MM.1S (cell line): ENCODE measurements around the gene RPS6KB1.

Experiments
- DNase-seq: peaks from one replicate; pipeline ENCODE4 v3.0.0-alpha.2; 2015
- H2AFZ ChIP-seq: fragments of 300-600 bp; sonication (generic); 2 replicates; pipeline ENCODE4 v1.6.0; 2016; ENCODE audit warnings: antibody characterized with exemption, low read length
- H3F3A ChIP-seq: fragments of 300-600 bp; sonication (generic); 2 replicates; pipeline ENCODE4 v1.6.1; 2016; ENCODE audit warnings: mild to moderate bottlenecking, antibody characterized with exemption, low read length, moderate library complexity, mixed read lengths; ENCODE audit not compliant: insufficient read depth
- H3K27ac ChIP-seq: fragments of 300-600 bp; sonication (generic); 2 replicates; pipeline ENCODE4 v1.5.1; 2016; ENCODE audit warnings: mild to moderate bottlenecking, low read length
- H3K27me3 ChIP-seq: fragments of 300-600 bp; sonication (generic); replicated peaks from 2 replicates; pipeline ENCODE4 v1.6.0; 2016; ENCODE audit warnings: low read length; ENCODE audit not compliant: insufficient read depth
- H3K36me3 ChIP-seq: fragments of 300-600 bp; sonication (generic); replicated peaks from 2 replicates; pipeline ENCODE4 v1.6.1; 2016; ENCODE audit warnings: mild to moderate bottlenecking, low read length, mixed read lengths; ENCODE audit not compliant: insufficient read depth
- H3K4me1 ChIP-seq: fragments of 300-600 bp; sonication (generic); 2 replicates; pipeline ENCODE4 v1.6.1; 2016; ENCODE audit warnings: low read length, mixed read lengths
- H3K4me2 ChIP-seq: fragments of 300-600 bp; sonication (generic); 2 replicates; pipeline ENCODE4 v1.6.0; 2016; ENCODE audit warnings: low read depth, low read length
- H3K4me3 ChIP-seq: fragments of 300-600 bp; sonication (generic); 2 replicates; pipeline ENCODE4 v1.5.1; 2016; ENCODE audit warnings: low read length, mixed read lengths
- H3K79me2 ChIP-seq: fragments of 300-600 bp; sonication (generic); 2 replicates; pipeline ENCODE4 v1.6.1; 2016; ENCODE audit warnings: mixed run types, low read length, mixed read lengths
- H3K9ac ChIP-seq: fragments of 300-600 bp; sonication (generic); 2 replicates; pipeline ENCODE4 v1.6.1; 2016; ENCODE audit warnings: low read length, mixed read lengths
- H3K9me2 ChIP-seq: fragments of 300-600 bp; sonication (generic); replicated peaks from 2 replicates; pipeline ENCODE4 v1.6.1; 2016; ENCODE audit warnings: mild to moderate bottlenecking, low read length, mixed read lengths; ENCODE audit not compliant: insufficient read depth
- H3K9me3 ChIP-seq: fragments of 300-600 bp; sonication (generic); replicated peaks from 2 replicates; pipeline ENCODE4 v1.6.1; 2016; ENCODE audit warnings: mild to moderate bottlenecking, low read length, mixed read lengths; ENCODE audit not compliant: insufficient read depth
- H4K20me1 ChIP-seq: fragments of 300-600 bp; sonication (generic); 2 replicates; pipeline ENCODE4 v1.6.1; 2016; ENCODE audit warnings: mild to moderate bottlenecking, low read length, moderate library complexity, mixed read lengths; ENCODE audit not compliant: insufficient read depth
- CTCF ChIP-seq: fragments of 300-600 bp; sonication (generic); IDR thresholded peaks from 2 replicates; pipeline ENCODE4 v1.5.1; 2016; ENCODE audit warnings: antibody characterized with exemption, low read length, mixed read lengths
- EZH2 ChIP-seq: fragments of 300-600 bp; sonication (generic); optimal IDR thresholded peaks from 2 replicates; pipeline ENCODE3; 2017; ENCODE audit warnings: low read depth, mild to moderate bottlenecking, antibody characterized with exemption, low read length, mixed read lengths
- EZH2phosphoT487 ChIP-seq: fragments of 300-600 bp; sonication (generic); IDR thresholded peaks from 2 replicates; pipeline ENCODE4 v1.6.1; 2018; ENCODE audit warnings: antibody characterized with exemption, low read length

RPS6KB1 gene

GRCh38 chr17:59856859-59857794 is 35.8 kb upstream of the RPS6KB1 start:
- Histone ChIP-seq H2AFZ (no peak overlapping the region), H3K9me2 (no peaks in the 10 kb centered on the region), H3K4me1 (0 out of 2 replicates have a peak, but pooled peaks cover 4% of the 10 kb centered on the region), H3K9me3 (no peaks in the 10 kb centered on the region), H3F3A (0 out of 2 replicates have a peak, but pooled peaks cover 6% of the 10 kb centered on the region), H3K79me2 (no peaks in the 10 kb centered on the region), H3K4me3 (no peak overlapping the region), H3K27ac (no peak overlapping the region), H3K27me3 (no peaks in the 10 kb centered on the region), H3K9ac (no peak overlapping the region), H3K4me2 (no peak overlapping the region), H3K36me3 (no peaks in the 10 kb centered on the region), H4K20me1 (no peaks in the 10 kb centered on the region)
- TF ChIP-seq CTCF (no peak), EZH2 (no peak), EZH2phosphoT487 (no peak)
- DNase-seq, result no peak

- H3F3A ChIP-seq, result no peaks in the 10 kb centered on the region
- H3K4me1 ChIP-seq, result 0 out of 2 replicates have a peak, but pooled peaks cover under 1% of the 10 kb centered on the region
- no peaks in the 10 kb centered on the region for H3K36me3 ChIP-seq
- DNase-seq, result no peak
- H3K27me3 ChIP-seq, result no peaks in the 10 kb centered on the region
- no peak overlapping the region for H2AFZ ChIP-seq
- no peak overlapping the region for H3K4me3 ChIP-seq
- no peaks in the 10 kb centered on the region for H3K9me3 ChIP-seq
- no peaks in the 10 kb centered on the region for H3K9me2 ChIP-seq
- H3K27ac ChIP-seq, result no peak overlapping the region
- no peak overlapping the region for H3K9ac ChIP-seq
- no peaks in the 10 kb centered on the region for H3K79me2 ChIP-seq
- no peak for TF ChIP-seq EZH2
- H4K20me1 ChIP-seq, result no peaks in the 10 kb centered on the region
- H3K4me2 ChIP-seq, result no peak overlapping the region
These were observed 34.6 kb upstream of the RPS6KB1 start for GRCh38 chr17:59858167-59858816.

GRCh38 chr17:59858932-59859331 is 34.0 kb upstream of the RPS6KB1 start:
- H3K36me3 ChIP-seq, result no peaks in the 10 kb centered on the region
- no peaks in the 10 kb centered on the region for H3F3A ChIP-seq
- no peak overlapping the region for H3K4me3 ChIP-seq
- no peaks in the 10 kb centered on the region for H3K9me2 ChIP-seq
- no peak overlapping the region for H3K4me2 ChIP-seq
- no peaks in the 10 kb centered on the region for H4K20me1 ChIP-seq
- no peaks in the 10 kb centered on the region for H3K4me1 ChIP-seq
- no peak overlapping the region for H3K27ac ChIP-seq
- no peak overlapping the region for H3K9ac ChIP-seq
- H3K27me3 ChIP-seq, result no peaks in the 10 kb centered on the region
- H3K79me2 ChIP-seq, result no peaks in the 10 kb centered on the region
- no peak overlapping the region for H2AFZ ChIP-seq
- TF ChIP-seq EZH2phosphoT487 (no peak), EZH2 (no peak), CTCF (no peak)
- H3K9me3 ChIP-seq, result no peaks in the 10 kb centered on the region
- DNase-seq, result no peak
